GM12872 (cell line): ENCODE measurements around the gene ZNF254.

Experiments used
- TF ChIP-seq, protein P1 (sequence below): IDR thresholded peaks from 3 replicates; pipeline ENCODE4 v1.5.1; 2011; ENCODE audit warnings: low read depth, mild to moderate bottlenecking, low read length, moderate library complexity; ENCODE audit not compliant: insufficient read depth

Gene ZNF254

DNA sequence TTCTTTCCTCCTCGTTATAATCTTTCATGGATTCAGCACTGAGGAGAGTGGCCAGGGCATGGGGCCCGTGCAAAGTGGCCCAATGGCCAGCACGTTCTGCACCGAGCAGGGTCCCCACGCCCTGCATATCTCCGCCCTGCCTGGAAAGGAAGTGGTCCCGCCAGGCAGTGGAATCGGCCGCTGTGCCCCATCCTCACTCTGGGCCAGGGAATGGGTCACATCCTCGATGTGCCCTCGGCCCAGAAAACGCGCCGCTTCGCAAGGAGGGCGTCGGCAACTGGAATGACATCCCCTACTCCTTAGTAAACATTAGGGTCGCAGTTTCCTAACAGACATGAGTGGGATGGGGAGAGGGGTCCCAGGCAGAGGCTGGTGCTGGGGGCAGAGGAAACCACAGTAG is 90.7 kb downstream of the ZNF254 start:
- TF ChIP-seq, protein P1, sequence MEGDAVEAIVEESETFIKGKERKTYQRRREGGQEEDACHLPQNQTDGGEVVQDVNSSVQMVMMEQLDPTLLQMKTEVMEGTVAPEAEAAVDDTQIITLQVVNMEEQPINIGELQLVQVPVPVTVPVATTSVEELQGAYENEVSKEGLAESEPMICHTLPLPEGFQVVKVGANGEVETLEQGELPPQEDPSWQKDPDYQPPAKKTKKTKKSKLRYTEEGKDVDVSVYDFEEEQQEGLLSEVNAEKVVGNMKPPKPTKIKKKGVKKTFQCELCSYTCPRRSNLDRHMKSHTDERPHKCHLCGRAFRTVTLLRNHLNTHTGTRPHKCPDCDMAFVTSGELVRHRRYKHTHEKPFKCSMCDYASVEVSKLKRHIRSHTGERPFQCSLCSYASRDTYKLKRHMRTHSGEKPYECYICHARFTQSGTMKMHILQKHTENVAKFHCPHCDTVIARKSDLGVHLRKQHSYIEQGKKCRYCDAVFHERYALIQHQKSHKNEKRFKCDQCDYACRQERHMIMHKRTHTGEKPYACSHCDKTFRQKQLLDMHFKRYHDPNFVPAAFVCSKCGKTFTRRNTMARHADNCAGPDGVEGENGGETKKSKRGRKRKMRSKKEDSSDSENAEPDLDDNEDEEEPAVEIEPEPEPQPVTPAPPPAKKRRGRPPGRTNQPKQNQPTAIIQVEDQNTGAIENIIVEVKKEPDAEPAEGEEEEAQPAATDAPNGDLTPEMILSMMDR = no peak

DNA sequence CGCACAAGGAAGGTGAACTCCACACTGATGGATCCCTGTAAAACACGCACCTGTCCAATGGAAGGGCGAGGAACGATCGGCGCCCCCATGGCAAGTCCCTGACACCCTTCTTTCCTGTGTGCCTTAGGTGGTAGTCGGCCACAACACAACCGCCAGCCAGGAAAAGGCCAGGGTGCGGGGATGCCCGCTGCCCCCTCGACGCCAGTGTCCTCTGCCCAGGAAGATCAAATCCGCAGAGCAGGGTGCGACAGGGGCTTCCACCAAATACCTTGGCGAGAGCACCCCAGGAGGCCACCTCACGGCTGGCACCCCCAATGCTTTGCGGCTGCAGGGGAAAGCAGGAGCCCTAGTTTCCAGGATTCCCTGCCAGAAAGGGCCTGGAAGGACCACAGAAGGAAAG is 91.2 kb downstream of the ZNF254 start:
- TF ChIP-seq, protein P1 = no peak
